Heart right ventricle (tissue), 16 donors: ENCODE data around the gene SPTB. TPM values are rescaled to one million over a fixed set of nuclear protein-coding genes. Genes with fewer than 3 reads are reported as not detected.

Source experiments
- ATAC-seq, 8 donors: fragments of 200-7000 bp; cut with Tn5 transposase; one replicate each; pipeline ENCODE4 v1.9.1; 2020; ENCODE audit warnings: mild to moderate bottlenecking in 8 of 8, moderate library complexity in 8 of 8, moderate number of reproducible peaks in 1 of 8
- DNase-seq, 2 donors: peaks; one replicate each; pipeline ENCODE4 v3.0.0-alpha.2; 2020
- H3K27ac ChIP-seq, 10 donors: fragments of 200-600 bp; sonication (generic) in 2 of 10; one replicate each; pipeline versions ENCODE4 v1.5.0 to v1.8.0; 2020 to 2022; ENCODE audit warnings: mild to moderate bottlenecking in 3 of 10
- H3K27me3 ChIP-seq, 7 donors: fragments of 200-600 bp; one replicate each; pipeline ENCODE4 v1.8.0; 2021 to 2022; ENCODE audit warnings: mild to moderate bottlenecking in 2 of 7
- H3K36me3 ChIP-seq, 9 donors: fragments of 200-600 bp; sonication (generic) in 1 of 9; one replicate each; pipeline versions ENCODE4 v1.5.0 to v1.8.0; 2020 to 2022; ENCODE audit warnings: mild to moderate bottlenecking in 2 of 9
- H3K4me1 ChIP-seq, 9 donors: fragments of 200-600 bp; sonication (generic) in 1 of 9; one replicate each; pipeline versions ENCODE4 v1.5.0 to v1.8.0; 2020 to 2022; ENCODE audit warnings: mild to moderate bottlenecking in 4 of 9
- H3K4me3 ChIP-seq, 10 donors: fragments of 200-600 bp; sonication (generic) in 2 of 10; one replicate each; pipeline versions ENCODE4 v1.5.0 to v1.8.0; 2020 to 2022; ENCODE audit warnings: mild to moderate bottlenecking in 7 of 10, moderate library complexity in 2 of 10
- H3K9me3 ChIP-seq, 11 donors: fragments of 200-600 bp in 10 of 11; sonication (generic) in 2 of 11; one replicate each; pipeline versions ENCODE4 v1.5.0 to v1.8.0; 2013 to 2022; ENCODE audit warnings: mild to moderate bottlenecking in 2 of 11, control low read depth in 1 of 11, moderate library complexity in 1 of 11
- whole genome bisulfite sequencing, 2 donors: extraction: QIAGEN DNeasy Blood & Tissue Kit; methylation state at CpG; one replicate each; pipeline ENCODE4 v1.1.7; 2013; ENCODE audit warnings: inconsistent platforms in 1 of 2; 5-methylcytosine and 5-hydroxymethylcytosine counted together
- intact Hi-C, 10 donors: fragments of 100-400 bp; cut with DNase I; formaldehyde crosslinking; loops; one replicate each; pipeline versions ENCODE4 v1.11.1 to v1.14.2; 2022
- polyA plus RNA-seq, 2 donors: library from polyadenylated mRNA; stranded (reverse); fragments of 200-250 nt; gene quantifications; one replicate each; pipeline ENCODE4 v1.2.3, GENCODE V29; 2013
- total RNA-seq, 10 donors: library from RNA; stranded (reverse); fragmentation: NEBNext Ultra II Directional in 3 of 10; extraction: Animal tissue kit (Norgen Biotek cat#: 25700) in 3 of 10; gene quantifications; one replicate each; pipeline versions ENCODE4 v1.2.1 to v1.2.4, GENCODE V29; 2021 to 2023
- TF ChIP-seq, protein P1 (sequence below), 9 donors: fragments of 200-600 bp; sonication (generic) in 2 of 9; IDR thresholded peaks; one replicate each; pipeline versions ENCODE4 v1.5.0 to v1.8.0; 2021 to 2022; ENCODE audit warnings: antibody characterized with exemption in 9 of 9, mild to moderate bottlenecking in 5 of 9, moderate library complexity in 1 of 9
- donor health status: Arrhythmogenic right ventricular cardiomyopathy.
- donor health status: ischemic (EF 13 %, LVEDD 7.1; RV severe dilation, severe dysfunction).
- donor health status: healthy with polysubstance abuse.
- donor health status: DM: no; HTN: yes; CAD: no.
- donor health status: DM: no; HTN: no; CAD: no.
- donor health status: ischemic (EF 25% LVEDD 6.9; RV normal size, moderate dysfunction).
- donor health status: ischemic (EF 25% LVEDD 5.7; RV mildly dilated, moderate dysfunction).
- donor health status: healthy.
- donor health status: DM: yes; HTN: yes; CAD: no.
- donor health status: Ischemic cardiomyopathy.
- donor health status: ischemic (EF 35%, LVEDD 5.7; RV mildly dilated, moderate dysfunction).
- donor health status: nonischemic (EF 11% LVEDD 7.7; RV severe dilation, severe dysfunction).
- donor health status: DM: yes; HTN: yes; CAD: no.
- donor health status: PGD.
- donor health status: ischemic (EF 29% LVEDD 5.4; RV normal size, mild dysfunction).
- donor health status: nonischemic (EF 23%, LVEDD 6.1; RV moderate dilation, normal function).

Gene SPTB
- total and polyA plus RNA-seq, 12 donors = 24.0 to 114 (median 92.1) TPM

DNA sequence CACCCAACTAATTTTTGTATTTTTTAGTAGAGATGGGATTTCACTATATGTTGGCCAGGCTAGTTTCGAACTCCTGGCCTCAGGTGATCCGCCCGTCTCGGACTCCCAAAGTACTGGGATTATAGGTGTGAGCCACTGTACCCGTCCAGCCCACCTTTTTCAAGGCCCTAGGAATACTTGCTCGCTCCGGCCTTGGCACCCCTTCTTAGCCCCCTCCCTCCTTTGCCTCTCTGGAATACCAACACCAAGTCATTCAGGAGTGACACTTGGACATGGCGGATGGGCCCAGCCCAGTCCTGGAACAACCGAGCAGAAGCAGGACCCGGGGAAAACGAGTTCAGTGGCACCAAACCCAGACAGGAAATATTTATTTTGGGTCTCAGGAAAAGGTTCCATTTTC is 146.4 kb downstream of the SPTB start:
- Histone ChIP-seq H3K27ac (no peak overlapping the region), H3K4me3 (no peak overlapping the region), H3K27me3 (no peaks in the 10 kb centered on the region), H3K36me3 (peaks cover 0 to 83% (median 24%) of the 10 kb centered on the region in 9 donors), H3K9me3 (no peaks in the 10 kb centered on the region), H3K4me1 (peaks cover 0 to 27% (median 11%) of the 10 kb centered on the region in 9 donors)
- DNase-seq (no peak), ATAC-seq (no peak)
- WGBS, 2 donors = 91% methylated on average over 11 of the region's 11 CpGs
- intact Hi-C loops = no loop called here
- TF ChIP-seq, protein P1, sequence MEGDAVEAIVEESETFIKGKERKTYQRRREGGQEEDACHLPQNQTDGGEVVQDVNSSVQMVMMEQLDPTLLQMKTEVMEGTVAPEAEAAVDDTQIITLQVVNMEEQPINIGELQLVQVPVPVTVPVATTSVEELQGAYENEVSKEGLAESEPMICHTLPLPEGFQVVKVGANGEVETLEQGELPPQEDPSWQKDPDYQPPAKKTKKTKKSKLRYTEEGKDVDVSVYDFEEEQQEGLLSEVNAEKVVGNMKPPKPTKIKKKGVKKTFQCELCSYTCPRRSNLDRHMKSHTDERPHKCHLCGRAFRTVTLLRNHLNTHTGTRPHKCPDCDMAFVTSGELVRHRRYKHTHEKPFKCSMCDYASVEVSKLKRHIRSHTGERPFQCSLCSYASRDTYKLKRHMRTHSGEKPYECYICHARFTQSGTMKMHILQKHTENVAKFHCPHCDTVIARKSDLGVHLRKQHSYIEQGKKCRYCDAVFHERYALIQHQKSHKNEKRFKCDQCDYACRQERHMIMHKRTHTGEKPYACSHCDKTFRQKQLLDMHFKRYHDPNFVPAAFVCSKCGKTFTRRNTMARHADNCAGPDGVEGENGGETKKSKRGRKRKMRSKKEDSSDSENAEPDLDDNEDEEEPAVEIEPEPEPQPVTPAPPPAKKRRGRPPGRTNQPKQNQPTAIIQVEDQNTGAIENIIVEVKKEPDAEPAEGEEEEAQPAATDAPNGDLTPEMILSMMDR (IDR thresholded peaks at IDR 0.05) = no peak

DNA sequence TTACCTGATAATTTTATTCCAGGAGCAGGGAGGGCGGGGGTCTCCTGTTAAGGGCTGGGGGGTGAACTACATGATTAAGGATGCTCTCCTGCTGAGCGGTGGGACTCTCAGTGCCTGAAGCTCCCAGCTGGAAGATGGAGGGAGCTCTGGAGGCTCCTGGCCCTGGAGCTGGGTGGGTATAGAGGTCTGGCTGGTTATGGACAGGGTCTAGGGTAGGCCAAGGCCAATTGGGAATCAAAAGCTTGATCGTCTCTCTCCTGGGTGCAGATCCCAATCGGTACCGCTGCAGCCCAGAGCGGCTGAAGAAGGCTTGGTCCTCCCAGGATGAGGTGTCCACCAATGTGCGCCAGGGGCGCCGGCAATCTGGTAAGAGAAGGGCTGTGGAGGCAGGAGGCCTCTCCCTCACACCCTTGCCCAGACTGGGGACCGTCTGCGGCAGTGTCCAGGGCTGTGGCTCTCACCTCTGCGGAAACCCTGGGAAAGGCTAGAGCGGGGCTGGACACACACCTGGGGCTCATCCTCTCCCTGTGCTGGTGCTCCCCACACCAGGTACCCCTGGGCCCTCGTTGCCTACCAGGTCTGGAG is 147.1 kb downstream of the SPTB start:
- Histone ChIP-seq H3K4me1 (peaks cover 0 to 33% (median 11%) of the 10 kb centered on the region in 9 donors), H3K9me3 (no peaks in the 10 kb centered on the region), H3K27ac (no peak overlapping the region), H3K4me3 (no peak overlapping the region), H3K27me3 (no peaks in the 10 kb centered on the region), H3K36me3 (peaks cover 0 to 84% (median 30%) of the 10 kb centered on the region in 9 donors)
- intact Hi-C loops = no loop called here
- TF ChIP-seq, protein P1 (IDR thresholded peaks at IDR 0.05) = no peak
- 95 to 96% methylated on average over 14 of the region's 14 CpGs for WGBS, 2 donors
- ATAC-seq (no peak), DNase-seq (no peak)

DNA sequence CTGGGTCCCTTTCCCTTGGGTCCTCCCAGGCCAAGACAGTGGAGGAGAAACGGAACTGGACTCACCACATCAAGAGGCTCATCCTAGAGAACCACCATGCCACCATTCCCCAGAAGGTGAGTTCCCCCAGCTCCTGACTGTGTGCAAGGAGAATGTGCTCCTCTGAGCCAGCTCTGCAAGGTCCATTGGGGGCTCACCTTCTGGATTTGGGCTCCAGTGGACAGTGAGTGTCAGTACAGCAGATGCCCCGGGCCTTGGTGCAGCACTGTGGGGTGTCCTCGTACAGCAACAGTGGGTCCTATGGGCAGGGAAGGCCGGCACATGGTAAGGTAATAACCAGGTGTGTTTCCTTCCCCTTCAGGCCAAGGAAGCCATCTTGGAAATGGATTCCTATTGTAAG is 147.6 kb downstream of the SPTB start:
- intact Hi-C loops = no loop called here
- no peak overlapping the region for H3K4me3 ChIP-seq
- no peaks in the 10 kb centered on the region for H3K9me3 ChIP-seq
- H3K27ac ChIP-seq = no peak overlapping the region
- peaks cover 0 to 33% (median 11%) of the 10 kb centered on the region in 9 donors for H3K4me1 ChIP-seq
- ATAC-seq (no peak), DNase-seq (no peak)
- peaks cover 0 to 81% (median 32%) of the 10 kb centered on the region in 9 donors for H3K36me3 ChIP-seq
- TF ChIP-seq, protein P1 (IDR thresholded peaks at IDR 0.05) = no peak
- no peaks in the 10 kb centered on the region for H3K27me3 ChIP-seq
- 96% methylated on average over 4 of the region's 4 CpGs for WGBS, 2 donors

DNA sequence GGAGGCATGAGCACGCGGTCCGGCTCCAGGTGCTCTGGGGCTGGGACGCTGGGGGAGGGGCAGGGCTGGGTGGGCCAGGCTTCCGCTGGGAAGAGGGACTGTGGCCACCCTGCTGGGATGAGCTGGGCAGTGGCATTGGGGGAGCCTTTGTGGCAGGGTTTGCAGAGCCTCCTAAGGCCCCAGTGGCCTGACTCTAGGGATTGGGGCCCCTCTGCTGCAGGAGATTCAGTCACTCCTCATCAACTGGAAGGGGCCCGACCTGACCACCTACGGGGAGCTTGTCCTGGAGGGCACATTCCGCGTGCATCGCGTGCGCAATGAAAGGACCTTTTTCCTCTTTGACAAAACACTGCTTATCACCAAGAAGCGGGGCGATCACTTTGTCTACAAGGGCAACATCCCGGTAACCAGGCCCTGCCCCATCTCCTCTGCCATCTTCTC is 148.5 kb downstream of the SPTB start:
- H3K27me3 ChIP-seq = no peaks in the 10 kb centered on the region
- H3K27ac ChIP-seq = no peak overlapping the region
- peaks cover 0 to 73% (median 30%) of the 10 kb centered on the region in 9 donors for H3K36me3 ChIP-seq
- intact Hi-C loops = no loop called here
- DNase-seq (no peak), ATAC-seq (no peak)
- TF ChIP-seq, protein P1 (IDR thresholded peaks at IDR 0.05) = no peak
- H3K9me3 ChIP-seq = no peaks in the 10 kb centered on the region
- H3K4me3 ChIP-seq = no peak overlapping the region
- 96 to 99% methylated on average over 14 to 15 of the region's 15 CpGs for WGBS, 2 donors
- peaks cover under 1 to 37% (median 16%) of the 10 kb centered on the region in 9 donors for H3K4me1 ChIP-seq
